Prostate gland (tissue), 2 donors: ENCODE data around the gene RALGPS1.

Experiments
- CTCF ChIP-seq, 4 experiments: fragments of 200-600 bp in 2 of 4; fragments of 450-650 bp in 2 of 4; sonication (generic) in 2 of 4; IDR thresholded peaks; 1 replicate in 3 of 4; 2 replicates in 1 of 4; pipeline ENCODE4 v1.5.1; 2016 to 2019; ENCODE audit warnings: antibody characterized with exemption in 4 of 4, mild to moderate bottlenecking in 2 of 4, moderate library complexity in 2 of 4
- POLR2A ChIP-seq: fragments of 450-650 bp; IDR thresholded peaks from one replicate; pipeline ENCODE4 v1.6.1; 2016; ENCODE audit warnings: antibody characterized with exemption, mild to moderate bottlenecking

GRCh38 chr9:127163409-127163808 lies 248.8 kb downstream of the RALGPS1 start:
- TF ChIP-seq CTCF (IDR thresholded peaks at IDR 0.05) (no peak), POLR2A (no peak)
